Ascending aorta (tissue), 2 donors: ENCODE data around the gene MCTP1. TPM values are rescaled to one million over a fixed set of nuclear protein-coding genes. Genes with fewer than 3 reads are reported as not detected.

Experiments used
- DNase-seq, 2 donors: peaks; one replicate each; pipeline ENCODE4 v3.0.0-alpha.2; 2019; ENCODE audit warnings: low spot score in 2 of 2
- H3K27ac ChIP-seq, 2 donors: fragments of 200-600 bp; sonication (generic); one replicate each; pipeline ENCODE4 v1.5.1; 2016 to 2017; ENCODE audit warnings: mild to moderate bottlenecking in 1 of 2
- H3K27me3 ChIP-seq: fragments of 200-600 bp; sonication (generic); one replicate; pipeline ENCODE4 v1.5.1; 2017
- H3K36me3 ChIP-seq, 2 donors: fragments of 200-600 bp; sonication (generic); one replicate each; pipeline ENCODE4 v1.5.1; 2016
- H3K4me1 ChIP-seq, 2 donors: fragments of 200-600 bp; sonication (generic); one replicate each; pipeline ENCODE4 v1.5.1; 2016 to 2017; ENCODE audit warnings: mild to moderate bottlenecking in 1 of 2
- H3K4me3 ChIP-seq, 2 donors: fragments of 200-600 bp; sonication (generic); one replicate each; pipeline ENCODE4 v1.5.1; 2016 to 2017; ENCODE audit warnings: mild to moderate bottlenecking in 1 of 2
- H3K9me3 ChIP-seq, 2 donors: fragments of 200-600 bp; sonication (generic); one replicate each; pipeline ENCODE4 v1.5.1; 2016
- CTCF ChIP-seq, 3 experiments: fragments of 200-600 bp in 2 of 3; fragments of 450-650 bp in 1 of 3; sonication (generic) in 2 of 3; IDR thresholded peaks; one replicate each; pipeline ENCODE4 v1.5.1; 2016 to 2019; ENCODE audit warnings: antibody characterized with exemption in 3 of 3, mild to moderate bottlenecking in 1 of 3, moderate library complexity in 1 of 3
- intact Hi-C: fragments of 100-400 bp; cut with DNase I; formaldehyde crosslinking; loops from one replicate; pipeline ENCODE4 v1.15.1; 2023
- total RNA-seq: library from RNA; depleted of rRNA; stranded (reverse); fragments of >200 nt; gene quantifications from one replicate; pipeline ENCODE4 v1.1.0, GENCODE V29; 2016

MCTP1 gene
- total RNA-seq, 1 donor from 2014 or later = 112 TPM

DNA sequence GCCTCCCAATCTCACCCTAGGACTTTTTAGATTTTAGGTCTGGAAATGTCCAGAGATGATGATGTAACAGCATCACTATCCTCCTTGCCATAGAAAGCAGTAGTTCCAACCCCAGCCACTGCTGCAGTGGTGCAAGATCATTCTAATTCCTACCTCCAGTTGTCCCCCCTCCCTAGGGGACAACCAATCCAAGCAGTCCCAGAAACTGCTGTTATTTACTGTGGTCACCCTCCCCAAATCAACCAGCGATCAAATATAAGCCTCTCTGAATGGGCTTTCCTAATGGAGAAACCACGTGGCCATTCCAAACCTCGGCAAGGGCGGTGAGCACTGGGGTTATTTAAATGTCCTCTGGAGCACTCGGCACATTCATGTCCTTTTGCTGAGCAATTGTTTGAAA lies 506.6 kb downstream of the MCTP1 start:
- DNase-seq = no peak
- Histone ChIP-seq H3K4me1 (no peaks in the 10 kb centered on the region), H3K36me3 (no peaks in the 10 kb centered on the region), H3K9me3 (no peaks in the 10 kb centered on the region), H3K4me3 (no peak overlapping the region), H3K27ac (no peak overlapping the region), H3K27me3 (no peaks in the 10 kb centered on the region)
- no peak for TF ChIP-seq CTCF (IDR thresholded peaks at IDR 0.05)
- intact Hi-C loops = no loop called here

GRCh38 chr5:94777056-94777880 lies 507.6 kb downstream of the MCTP1 start:
- no peak for TF ChIP-seq CTCF (IDR thresholded peaks at IDR 0.05)
- Histone ChIP-seq H3K27ac (no peak overlapping the region), H3K9me3 (no peaks in the 10 kb centered on the region), H3K27me3 (no peaks in the 10 kb centered on the region), H3K4me3 (no peak overlapping the region), H3K36me3 (no peaks in the 10 kb centered on the region), H3K4me1 (no peaks in the 10 kb centered on the region)
- intact Hi-C loops = no loop called here
- DNase-seq = no peak

DNA sequence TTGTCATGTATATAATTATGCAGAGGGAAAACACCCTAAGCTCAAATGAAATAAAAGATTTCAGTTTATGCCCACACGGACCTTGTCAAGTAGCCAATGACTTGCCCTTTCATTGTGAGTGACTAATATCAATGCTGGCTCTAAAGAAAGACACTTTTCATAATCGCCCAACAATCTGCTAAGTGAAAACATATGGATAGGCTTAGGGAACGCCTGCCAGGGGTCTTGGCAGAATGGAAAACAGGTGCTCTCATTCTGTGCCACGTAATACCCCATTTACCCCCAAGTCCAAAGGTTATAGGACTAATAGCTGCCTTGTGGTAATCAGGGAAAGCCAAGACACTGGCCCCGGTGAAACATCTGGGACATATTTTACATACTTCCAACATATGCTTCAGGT lies 508.7 kb downstream of the MCTP1 start:
- DNase-seq = no peak
- no peak for TF ChIP-seq CTCF (IDR thresholded peaks at IDR 0.05)
- Histone ChIP-seq H3K27me3 (no peaks in the 10 kb centered on the region), H3K36me3 (no peaks in the 10 kb centered on the region), H3K27ac (no peak overlapping the region), H3K4me3 (no peak overlapping the region), H3K4me1 (no peaks in the 10 kb centered on the region), H3K9me3 (no peaks in the 10 kb centered on the region)
- intact Hi-C loops = no loop called here

GRCh38 chr5:94775088-94775487 lies 509.8 kb downstream of the MCTP1 start:
- no peak for TF ChIP-seq CTCF (IDR thresholded peaks at IDR 0.05)
- no peak for DNase-seq
- Histone ChIP-seq H3K36me3 (no peaks in the 10 kb centered on the region), H3K27me3 (no peaks in the 10 kb centered on the region), H3K4me3 (no peak overlapping the region), H3K4me1 (no peaks in the 10 kb centered on the region), H3K9me3 (no peaks in the 10 kb centered on the region), H3K27ac (no peak overlapping the region)
- intact Hi-C loops = no loop called here

DNA sequence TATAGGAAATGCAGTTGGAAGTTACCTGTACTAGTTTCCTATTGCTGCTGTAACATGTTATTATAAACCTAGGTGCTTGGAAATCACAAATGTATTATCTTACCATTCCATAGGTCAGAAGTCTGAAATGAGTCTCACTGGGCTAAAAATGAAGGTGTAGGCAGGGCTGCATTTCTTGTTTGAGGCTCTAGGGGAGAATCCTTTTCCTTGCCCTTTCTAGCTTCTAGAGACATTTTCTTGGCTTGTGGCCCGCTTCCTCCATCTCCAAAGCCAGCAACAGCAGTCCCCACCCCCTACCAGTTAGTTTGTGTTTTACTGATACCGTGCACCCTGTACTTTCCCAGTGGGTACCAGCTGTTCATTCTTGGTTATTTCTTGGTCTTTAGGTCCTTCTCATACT lies 513.2 kb downstream of the MCTP1 start:
- no peak for TF ChIP-seq CTCF (IDR thresholded peaks at IDR 0.05)
- Histone ChIP-seq H3K27ac (no peak overlapping the region), H3K4me3 (no peak overlapping the region), H3K27me3 (no peaks in the 10 kb centered on the region), H3K9me3 (no peaks in the 10 kb centered on the region), H3K4me1 (no peaks in the 10 kb centered on the region), H3K36me3 (no peaks in the 10 kb centered on the region)
- no peak for DNase-seq
- intact Hi-C loops = no loop called here
